ENCODE results near the gene DCANP1. TPM values are rescaled to one million over a fixed set of nuclear protein-coding genes. Genes with fewer than 3 reads are reported as not detected.

The DCANP1 gene
- total and polyA plus RNA-seq, 9 of the 15 experiments (the other 6 are each of a cell fraction or from before 2014, with no cell fraction given), result not detected

- 0 out of 2 replicates have a peak, but pooled peaks have one; percentile 23 for TF ChIP-seq STAT5A (IDR thresholded peaks at IDR 0.05; ENCODE audit: borderline replicate concordance, low read length)
- peak; percentile 84 for TF ChIP-seq ARID1B (IDR thresholded peaks at IDR 0.05)
- no peak for TF ChIP-seq ZNF316 (IDR thresholded peaks at IDR 0.05)
- peak; percentile 59; the same call in 1 of the 2 replicates for TF ChIP-seq MEF2D (tag; conservative IDR thresholded peaks at IDR 0.05; ENCODE audit: low read depth)
- 0 out of 2 replicates have a peak, but pooled peaks have one; percentile 6 for TF ChIP-seq ESRRA (IDR thresholded peaks at IDR 0.05; ENCODE audit: borderline replicate concordance, low read depth)
- TF ChIP-seq BDP1 (IDR thresholded peaks at IDR 0.05; ENCODE audit: insufficient read depth, insufficient read length), result no peak
- TF ChIP-seq STAG1 (CRISPR knock-in tag; IDR thresholded peaks at IDR 0.05; ENCODE audit: borderline replicate concordance), result no peak
- TF ChIP-seq CBX1 (IDR thresholded peaks at IDR 0.05; ENCODE audit: low read depth), result peak; percentile 32; the same call in 1 of the 2 replicates
- no peak for TF ChIP-seq MEF2A (IDR thresholded peaks at IDR 0.05; ENCODE audit: control insufficient read depth, low read depth, low read length)
- TF ChIP-seq ZBTB26 (CRISPR knock-in tag; IDR thresholded peaks at IDR 0.05), result no peak; the same call in 1 of the 2 replicates
- TF ChIP-seq THRB (CRISPR knock-in tag; conservative IDR thresholded peaks at IDR 0.05), result peak; percentile 51
- no peak for TF ChIP-seq EWSR1 (IDR thresholded peaks at IDR 0.05; ENCODE audit: borderline replicate concordance, low read depth, partially characterized antibody)
- TF ChIP-seq GATA2 (CRISPR knock-in tag; IDR thresholded peaks at IDR 0.05), result peak; percentile 92
- no peak for TF ChIP-seq TCF7L2 (IDR thresholded peaks at IDR 0.05; ENCODE audit: low read depth, low read length)
- TF ChIP-seq RB1 (IDR thresholded peaks at IDR 0.05; ENCODE audit: low read depth), result no peak
- no peak for TF ChIP-seq RBFOX2 (IDR thresholded peaks at IDR 0.05; ENCODE audit: low read depth, low read length)
- TF ChIP-seq SIRT6 (IDR thresholded peaks at IDR 0.05; ENCODE audit: low read depth, low read length), result no peak
- TF ChIP-seq HCFC1 (IDR thresholded peaks at IDR 0.05; ENCODE audit: low read depth, low read length), result no peak
- TF ChIP-seq TARDBP (IDR thresholded peaks at IDR 0.05), result no peak
- TF ChIP-seq CHD4 (IDR thresholded peaks at IDR 0.05; ENCODE audit: insufficient read depth, insufficient replicate concordance, low read depth, low read length, poor library complexity, severe bottlenecking), result no peak
- TF ChIP-seq ZNF431 (CRISPR knock-in tag; IDR thresholded peaks at IDR 0.05), result no peak
- TF ChIP-seq L3MBTL2 (IDR thresholded peaks at IDR 0.05), result peak; percentile 71
- no peak for TF ChIP-seq SNIP1 (IDR thresholded peaks at IDR 0.05; ENCODE audit: low read depth)
- 0 out of 4 replicates have a peak, but pooled peaks of 1 of the 2 experiments have one; percentile 22 for TF ChIP-seq SRF (CRISPR knock-in tag; IDR thresholded peaks at IDR 0.05)
- no peak for TF ChIP-seq ZNF224 (CRISPR knock-in tag; IDR thresholded peaks at IDR 0.05)
- no peak for TF ChIP-seq TCFL5 (CRISPR knock-in tag; conservative IDR thresholded peaks at IDR 0.05)
- no peak for TF ChIP-seq ZNF408 (CRISPR knock-in tag; IDR thresholded peaks at IDR 0.05; ENCODE audit: low read depth)
- no peak for TF ChIP-seq BRCA1 (IDR thresholded peaks at IDR 0.05)
- TF ChIP-seq BRCA1 (CRISPR knock-in tag; IDR thresholded peaks at IDR 0.05), result no peak
- TF ChIP-seq HNRNPUL1 (IDR thresholded peaks at IDR 0.05; ENCODE audit: low read length), result no peak
- no peak for TF ChIP-seq TCF7 (IDR thresholded peaks at IDR 0.05; ENCODE audit: borderline replicate concordance)
- no peak for TF ChIP-seq PPARD (CRISPR knock-in tag; IDR thresholded peaks at IDR 0.05)
Observed at GRCh38 chr5:135481387-135481786, 34.2 kb upstream of the DCANP1 start (continued).
